ENCODE measurements around the gene MXD3. TPM values are rescaled to one million over a fixed set of nuclear protein-coding genes. Genes with fewer than 3 reads are reported as not detected.

Gene MXD3
- total and polyA plus RNA-seq, 2 donors (not counting 1 experiment from before 2014, with no cell fraction given), result 11.5 to 14.8 TPM

DNA sequence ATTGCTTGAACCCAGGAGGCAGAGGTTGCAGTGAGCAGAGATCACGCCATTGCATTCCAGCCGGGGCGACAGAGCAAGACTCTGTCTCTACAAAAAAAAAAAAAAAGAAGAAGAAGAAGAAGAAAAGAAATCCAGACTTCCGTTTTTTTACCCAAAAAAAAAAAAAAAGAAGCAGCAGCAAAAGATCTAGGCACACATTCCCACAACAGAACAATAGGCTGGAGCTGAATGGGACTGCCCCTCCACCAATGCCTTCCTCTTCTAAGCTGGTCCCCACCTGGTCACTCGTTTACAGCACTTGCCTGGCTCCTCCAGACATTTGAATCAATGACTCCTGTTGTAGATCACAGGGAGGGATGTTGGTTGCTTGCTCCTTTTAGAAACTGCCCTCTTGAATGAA lies 41.4 kb upstream of the MXD3 start:
- Histone ChIP-seq H3K4me2 (replicated peaks; ENCODE audit: low read depth, low read length, poor library complexity, severe bottlenecking) (no peak overlapping the region), H3K9me3 (ENCODE audit: control extremely low read depth in 1 of 3, control insufficient read depth in 2 of 3, insufficient read depth in 1 of 3, low read length in 2 of 3) (no peaks in the 10 kb centered on the region), H3K36me3 (replicated peaks in 1 of 2; ENCODE audit: control extremely low read depth in 1 of 2, control insufficient read depth in 1 of 2, extremely low read depth in 1 of 2, insufficient read depth in 2 of 2, low read length in 1 of 2) (peaks cover 3 to 14% of the 10 kb centered on the region in 2 experiments), H3K4me1 (ENCODE audit: control insufficient read depth in 2 of 2, insufficient read depth in 2 of 2, low read length in 2 of 2) (peaks cover 41 to 48% of the 10 kb centered on the region in 2 donors), H3K27ac (ENCODE audit: low read length in 2 of 2) (no peak overlapping the region), H3K27me3 (replicated peaks in 1 of 4; ENCODE audit: control extremely low read depth in 1 of 4, control insufficient read depth in 3 of 4, insufficient read depth in 4 of 4, low read length in 3 of 4) (no peaks in the 10 kb centered on the region), H4K20me1 (ENCODE audit: control insufficient read depth, insufficient read depth, low read length, poor library complexity, severe bottlenecking) (peaks cover 18% of the 10 kb centered on the region), H2AFZ (ENCODE audit: insufficient read depth, low read depth, low read length, poor library complexity, severe bottlenecking) (no peak overlapping the region), H3K4me3 (ENCODE audit: control extremely low read depth in 1 of 5, extremely low read depth in 1 of 5, insufficient read depth in 1 of 5, low read depth in 2 of 5, low read length in 4 of 5) (no peak overlapping the region), H3K79me2 (ENCODE audit: control insufficient read depth, insufficient read depth, low read length) (peaks cover 39% of the 10 kb centered on the region), H3K9ac (ENCODE audit: low read length) (no peak overlapping the region)
- TF ChIP-seq EZH2 (IDR thresholded peaks at IDR 0.05; ENCODE audit: borderline replicate concordance, insufficient read depth, low read depth, low read length, poor library complexity, severe bottlenecking), result no peak
- ChIA-PET CTCF (interaction anchor here (0.7 to 7.2 kb wide), 5 partner anchors 8 to 246 kb away, joined by 3 to 60 read pairs (median 4); no protein-coding TSS in a partner anchor), POLR2A (interaction anchor here (0.8 kb wide), 1 partner anchor 24 kb away, joined by 5 read pairs; no protein-coding TSS in a partner anchor)
- Mint-ChIP-seq H3K4me3 (peak overlapping the region; percentile 13), H3K4me1 (peaks cover 64% of the 10 kb centered on the region), H3K27ac (no peak overlapping the region), H3K9me3 (ENCODE audit: insufficient read depth) (no peaks in the 10 kb centered on the region), H3K27me3 (no peaks in the 10 kb centered on the region)
- peak; percentile 17 for DNase-seq
- intact Hi-C loops (cut with micrococcal nuclease), result loop anchor here (2.0 kb wide), 1 partner anchor 240 kb away; the partner anchor contains the start of gene TMED9
- no CpG with 5 or more reads among the region's 5 CpGs for WGBS (ENCODE audit: insufficient coverage)
- no peak for ATAC-seq (ENCODE audit: low read depth)

DNA sequence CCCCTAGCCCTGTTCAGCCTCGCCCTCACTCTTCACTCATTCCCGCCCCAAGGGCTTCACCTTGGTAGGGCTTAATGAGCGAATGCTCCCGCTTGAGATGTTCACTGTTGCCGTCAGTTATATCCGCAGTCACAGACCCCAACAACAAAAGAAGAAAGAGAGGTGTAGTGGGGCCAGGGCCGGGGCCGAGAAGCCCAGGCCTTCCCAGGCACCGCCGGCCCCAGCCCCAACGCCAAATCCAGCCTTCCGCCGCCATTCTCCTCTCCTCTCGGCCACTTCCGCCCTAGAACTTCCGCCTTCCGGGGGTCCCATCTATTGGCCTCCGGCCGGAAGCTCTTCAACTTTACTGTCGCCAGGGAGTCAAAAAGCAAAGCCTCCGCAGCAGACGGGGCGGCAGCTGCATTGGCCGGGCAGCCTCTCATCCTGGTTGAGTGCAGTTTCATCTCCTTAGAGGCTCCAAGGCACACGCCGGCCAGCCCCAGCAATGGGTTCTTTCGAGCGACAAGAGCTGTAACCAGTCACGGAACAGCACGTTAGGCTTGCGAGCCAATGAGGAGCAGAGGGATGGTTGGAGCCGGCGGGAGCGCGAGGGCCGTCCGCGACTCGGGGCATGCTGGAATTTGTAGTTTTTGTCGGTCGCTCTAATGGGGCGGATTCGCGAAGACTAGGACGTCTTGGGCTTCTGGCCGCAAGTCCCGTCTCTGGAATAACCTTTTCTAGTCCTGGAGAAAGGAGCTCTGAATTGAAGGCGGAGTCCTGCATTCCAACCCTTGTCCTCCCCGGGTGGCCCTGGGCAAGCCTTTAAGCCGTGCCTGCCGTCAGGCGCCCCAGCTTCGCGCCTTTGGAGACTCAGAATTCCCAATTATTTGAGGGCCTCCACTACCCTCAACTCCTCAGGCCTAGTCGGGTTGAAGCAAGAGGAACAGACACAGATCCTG lies 40.0 kb upstream of the MXD3 start, which contains the start of gene LMAN2:
Gene LMAN2 (minus strand): TSS at position 277 of the 938 bp plus-strand sequence. CDS start 21 bp downstream, at position 256.
- peaks cover 22% of the 10 kb centered on the region for H4K20me1 ChIP-seq (ENCODE audit: control insufficient read depth, insufficient read depth, low read length, poor library complexity, severe bottlenecking)
- Mint-ChIP-seq H3K9me3 (ENCODE audit: insufficient read depth) (no peaks in the 10 kb centered on the region), H3K4me3 (peak within 1 kb of the TSS; percentile 96), H3K27me3 (no peaks in the 10 kb centered on the region), H3K27ac (peak within 1 kb of the TSS; percentile 100), H3K4me1 (peaks cover 61% of the 10 kb centered on the region)
- peaks cover 49% of the 10 kb centered on the region for H3K79me2 ChIP-seq (ENCODE audit: control insufficient read depth, insufficient read depth, low read length)
- H3K36me3 ChIP-seq (replicated peaks in 1 of 2; ENCODE audit: control extremely low read depth in 1 of 2, control insufficient read depth in 1 of 2, extremely low read depth in 1 of 2, insufficient read depth in 2 of 2, low read length in 1 of 2), result peaks cover 5 to 25% of the 10 kb centered on the region in 2 experiments
- WGBS (ENCODE audit: insufficient coverage), result 11% methylated on average over 51 of the region's 55 CpGs
- H2AFZ ChIP-seq (ENCODE audit: insufficient read depth, low read depth, low read length, poor library complexity, severe bottlenecking), result peak within 1 kb of the TSS; percentile 92
- H3K4me3 ChIP-seq (ENCODE audit: control extremely low read depth in 1 of 5, extremely low read depth in 1 of 5, insufficient read depth in 1 of 5, low read depth in 2 of 5, low read length in 4 of 5), result peak within 1 kb of the TSS; percentile 85 to 97 (median 90)
- ATAC-seq (ENCODE audit: low read depth) (peak; percentile 99), DNase-seq (peak; percentile 97)
- H3K27ac ChIP-seq (ENCODE audit: low read length in 2 of 2), result peak within 1 kb of the TSS; percentile 87 to 93
- no peaks in the 10 kb centered on the region for H3K27me3 ChIP-seq (replicated peaks in 1 of 4; ENCODE audit: control extremely low read depth in 1 of 4, control insufficient read depth in 3 of 4, insufficient read depth in 4 of 4, low read length in 3 of 4)
- H3K9ac ChIP-seq (ENCODE audit: low read length), result peak within 1 kb of the TSS; percentile 93
- POLR2A ChIA-PET, result interaction anchor here (0.6 to 1.7 kb wide), 16 partner anchors 10 to 704 kb away, joined by 3 to 14 read pairs (median 3); partner anchors contain the start of genes B4GALT7, GRK6, PRELID1 and RAB24
- intact Hi-C loops (cut with micrococcal nuclease), result loop anchor here (1.0 to 2.0 kb wide), 5 partner anchors 51 to 249 kb away; partner anchors contain the start of genes B4GALT7, GRK6, NSD1 and TMED9
- peak within 1 kb of the TSS; percentile 86 for H3K4me2 ChIP-seq (replicated peaks; ENCODE audit: low read depth, low read length, poor library complexity, severe bottlenecking)
- H3K4me1 ChIP-seq (ENCODE audit: control insufficient read depth in 2 of 2, insufficient read depth in 2 of 2, low read length in 2 of 2), result peaks cover 32 to 38% of the 10 kb centered on the region in 2 donors
- TF ChIP-seq, protein P1, sequence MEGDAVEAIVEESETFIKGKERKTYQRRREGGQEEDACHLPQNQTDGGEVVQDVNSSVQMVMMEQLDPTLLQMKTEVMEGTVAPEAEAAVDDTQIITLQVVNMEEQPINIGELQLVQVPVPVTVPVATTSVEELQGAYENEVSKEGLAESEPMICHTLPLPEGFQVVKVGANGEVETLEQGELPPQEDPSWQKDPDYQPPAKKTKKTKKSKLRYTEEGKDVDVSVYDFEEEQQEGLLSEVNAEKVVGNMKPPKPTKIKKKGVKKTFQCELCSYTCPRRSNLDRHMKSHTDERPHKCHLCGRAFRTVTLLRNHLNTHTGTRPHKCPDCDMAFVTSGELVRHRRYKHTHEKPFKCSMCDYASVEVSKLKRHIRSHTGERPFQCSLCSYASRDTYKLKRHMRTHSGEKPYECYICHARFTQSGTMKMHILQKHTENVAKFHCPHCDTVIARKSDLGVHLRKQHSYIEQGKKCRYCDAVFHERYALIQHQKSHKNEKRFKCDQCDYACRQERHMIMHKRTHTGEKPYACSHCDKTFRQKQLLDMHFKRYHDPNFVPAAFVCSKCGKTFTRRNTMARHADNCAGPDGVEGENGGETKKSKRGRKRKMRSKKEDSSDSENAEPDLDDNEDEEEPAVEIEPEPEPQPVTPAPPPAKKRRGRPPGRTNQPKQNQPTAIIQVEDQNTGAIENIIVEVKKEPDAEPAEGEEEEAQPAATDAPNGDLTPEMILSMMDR (IDR thresholded peaks at IDR 0.05), result no peak
- no peak for TF ChIP-seq EZH2 (IDR thresholded peaks at IDR 0.05; ENCODE audit: borderline replicate concordance, insufficient read depth, low read depth, low read length, poor library complexity, severe bottlenecking)
- H3K9me3 ChIP-seq (ENCODE audit: control extremely low read depth in 1 of 3, control insufficient read depth in 2 of 3, insufficient read depth in 1 of 3, low read length in 2 of 3), result no peaks in the 10 kb centered on the region
- CTCF ChIA-PET, result interaction anchor here (0.6 to 3.0 kb wide), 15 partner anchors 10 to 159 kb away, joined by 3 to 16 read pairs (median 4); no protein-coding TSS in a partner anchor

Data from B cell (primary cell).